PFSK-1 (cell line): ENCODE data around the gene RBFOX1.

Experiments used
- POLR2AphosphoS5 ChIP-seq: IDR thresholded peaks from 2 replicates; pipeline ENCODE4 v1.6.1; 2012; ENCODE audit warnings: low read depth, mild to moderate bottlenecking, control low read depth, low read length, moderate library complexity
- TAF1 ChIP-seq: IDR thresholded peaks from 2 replicates; pipeline ENCODE4 v1.6.1; 2012; ENCODE audit warnings: low read length, control low read depth, borderline replicate concordance; ENCODE audit not compliant: insufficient read depth

DNA sequence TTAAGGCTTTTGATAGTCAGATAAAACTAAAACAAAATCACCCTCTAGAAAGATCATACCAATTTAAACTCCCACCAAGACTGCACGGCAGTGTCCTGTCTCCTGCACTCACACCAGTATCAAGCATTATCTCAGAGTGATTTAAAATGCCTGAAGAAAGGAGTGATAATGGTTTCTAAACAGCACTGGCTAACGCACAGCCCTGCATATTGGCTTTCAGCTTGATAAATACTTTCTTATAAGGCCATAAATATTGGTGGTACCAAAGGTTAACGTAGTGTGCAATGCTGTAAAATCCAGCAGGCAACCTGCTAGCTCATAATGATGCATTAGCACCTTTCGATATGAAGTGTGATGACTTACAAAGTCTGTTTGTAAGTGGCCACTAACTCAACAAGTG lies 214.3 kb downstream of the RBFOX1 start:
- TF ChIP-seq POLR2AphosphoS5: no peak
- TF ChIP-seq TAF1: no peak
